Lower leg skin (tissue), 4 donors: ENCODE data around the gene KCNH8. TPM values are rescaled to one million over a fixed set of nuclear protein-coding genes. Genes with fewer than 3 reads are reported as not detected.

Experiments
- DNase-seq, 2 donors: peaks; one replicate each; pipeline ENCODE4 v3.0.0-alpha.2; 2019; ENCODE audit warnings: low spot score in 2 of 2
- H3K4me3 ChIP-seq: fragments of 200-600 bp; sonication (generic); 2 replicates; pipeline ENCODE4 v1.5.1; 2017; ENCODE audit warnings: mild to moderate bottlenecking, low read depth; ENCODE audit not compliant: poor library complexity, severe bottlenecking
- CTCF ChIP-seq, 3 donors: fragments of 450-650 bp; IDR thresholded peaks; one replicate each; pipeline ENCODE4 v1.5.1; 2016; ENCODE audit warnings: antibody characterized with exemption in 3 of 3, mild to moderate bottlenecking in 3 of 3, moderate library complexity in 2 of 3
- POLR2A ChIP-seq, 2 donors: fragments of 450-650 bp; IDR thresholded peaks; one replicate each; pipeline ENCODE4 v1.6.1; 2016 to 2017; ENCODE audit warnings: antibody characterized with exemption in 2 of 2, mild to moderate bottlenecking in 1 of 2, moderate library complexity in 1 of 2
- WGBS, 2 donors: methylation state at CpG; one replicate each; pipeline ENCODE4 v1.1.5; 2018; 5-methylcytosine and 5-hydroxymethylcytosine counted together
- intact Hi-C: fragments of 100-400 bp; cut with DNase I; formaldehyde crosslinking; loops from one replicate; pipeline ENCODE4 v1.15.0; 2023; ENCODE audit warnings: low total_unique reads
- total RNA-seq, 4 donors: library from RNA; depleted of rRNA; stranded (reverse); fragments of >200 nt; gene quantifications; one replicate each; pipeline ENCODE4 v1.1.0, GENCODE V29; 2016

Gene KCNH8
- total RNA-seq, 4 donors from 2014 or later, result 0.34 to 1.2 (median 0.61) TPM

GRCh38 chr3:19213603-19214220, 65.4 kb downstream of the KCNH8 start:
- intact Hi-C loops, result no loop called here
- TF ChIP-seq CTCF (IDR thresholded peaks at IDR 0.05) (no peak), POLR2A (IDR thresholded peaks at IDR 0.05) (no peak)
- 66 to 81% methylated on average over 6 of the region's 6 CpGs for WGBS, 2 donors
- DNase-seq, result peak in 1 of 2 donors; percentile 78
- no peak overlapping the region for H3K4me3 ChIP-seq

GRCh38 chr3:19215427-19215826, 67.1 kb downstream of the KCNH8 start:
- no peak for TF ChIP-seq POLR2A (IDR thresholded peaks at IDR 0.05)
- TF ChIP-seq CTCF (IDR thresholded peaks at IDR 0.05), result no peak
- intact Hi-C loops, result no loop called here
- WGBS, 2 donors, result 39 to 59% methylated on average over 2 of the region's 2 CpGs
- H3K4me3 ChIP-seq, result no peak overlapping the region
- no peak for DNase-seq

DNA sequence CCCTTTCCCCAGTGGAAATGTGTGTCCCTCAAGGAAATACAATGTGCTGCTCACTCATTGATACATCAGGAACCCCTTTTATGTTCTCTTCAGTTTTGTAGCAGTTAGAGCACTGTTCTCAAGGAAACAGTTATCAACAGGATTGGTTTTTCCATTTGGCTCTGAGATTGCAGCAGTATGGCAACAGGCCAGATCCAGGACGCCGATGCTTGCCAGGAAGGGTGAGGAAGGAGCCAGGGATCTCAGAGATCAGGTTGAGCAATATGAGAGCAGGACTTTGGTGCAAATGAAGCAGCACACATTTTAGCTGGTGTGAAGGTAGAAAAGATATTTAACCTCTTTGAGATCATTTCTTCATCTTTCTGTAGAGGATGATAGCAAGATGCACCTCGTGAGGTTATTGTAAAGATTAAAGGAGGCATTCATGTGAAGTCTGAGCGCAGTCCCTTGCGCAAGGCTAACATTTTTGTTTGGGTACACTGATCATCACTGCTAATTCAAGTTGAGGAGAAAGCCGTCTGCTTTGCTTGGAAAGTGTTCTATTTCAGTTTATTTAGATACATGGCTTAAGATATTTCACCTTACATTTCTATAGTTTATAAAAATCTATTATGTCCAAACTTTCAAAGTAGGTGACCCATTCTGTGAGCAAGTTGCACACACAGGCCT, 68.5 kb downstream of the KCNH8 start:
- TF ChIP-seq POLR2A (IDR thresholded peaks at IDR 0.05) (no peak), CTCF (IDR thresholded peaks at IDR 0.05) (no peak)
- intact Hi-C loops, result no loop called here
- DNase-seq, result no peak
- WGBS, 2 donors, result 63% methylated on average over 6 of the region's 6 CpGs
- no peak overlapping the region for H3K4me3 ChIP-seq

GRCh38 chr3:19220311-19220710, 72.0 kb downstream of the KCNH8 start:
- 69 to 72% methylated on average over 1 of the region's 1 CpG for WGBS, 2 donors
- TF ChIP-seq CTCF (IDR thresholded peaks at IDR 0.05) (no peak), POLR2A (IDR thresholded peaks at IDR 0.05) (no peak)
- intact Hi-C loops, result no loop called here
- no peak for DNase-seq
- no peak overlapping the region for H3K4me3 ChIP-seq

- no peak for TF ChIP-seq POLR2A (IDR thresholded peaks at IDR 0.05)
- no peak for TF ChIP-seq CTCF (IDR thresholded peaks at IDR 0.05)
- DNase-seq, result no peak
- H3K4me3 ChIP-seq, result no peak overlapping the region
- 45 to 62% methylated on average over 2 of the region's 2 CpGs for WGBS, 2 donors
- intact Hi-C loops, result no loop called here
These were observed 72.8 kb downstream of the KCNH8 start for GRCh38 chr3:19221081-19221480.
